MCF 10A (cell line): ENCODE measurements around the gene MCCD1. TPM values are rescaled to one million over a fixed set of nuclear protein-coding genes. Genes with fewer than 3 reads are reported as not detected.

Experiments used
- BruUV-seq: library from RNA; stranded (reverse); fragments of 400-500 nt; replicated peaks from 2 replicates; lab custom pipeline; 2021; lab: Mats Ljungman, UMichigan
- CTCF ChIA-PET: fragments of 300-600 bp; sonication (Branson Sonifier 250); formaldehyde crosslinking; extraction: SDS; loops from one replicate; lab custom pipeline; 2021; ENCODE audit warnings: antibody characterized with exemption, inconsistent platforms; lab: Yijun Ruan, JAX
- POLR2A ChIA-PET: fragments of 300-600, 350-650 bp; sonication (Branson Sonifier 250); formaldehyde crosslinking; extraction: SDS; loops from one replicate; lab custom pipeline; 2020; ENCODE audit warnings: antibody characterized with exemption, inconsistent platforms; lab: Yijun Ruan, JAX
- DNase-seq: peaks from one replicate; pipeline ENCODE4 v3.0.0-alpha.2; 2018; ENCODE audit not compliant: unreplicated experiment
- H3K27ac Mint-ChIP-seq: one replicate; pipeline ENCODE4 v1.8.0; 2022; ENCODE audit warnings: mild to moderate bottlenecking, low read depth, mixed read lengths; ENCODE audit not compliant: unreplicated experiment
- H3K27me3 Mint-ChIP-seq: one replicate; pipeline ENCODE4 v1.8.0; 2022; ENCODE audit warnings: mixed read lengths; ENCODE audit not compliant: insufficient read depth, unreplicated experiment
- H3K36me3 Mint-ChIP-seq: one replicate; pipeline ENCODE4 v1.8.0; 2022; ENCODE audit warnings: mild to moderate bottlenecking, moderate library complexity, mixed read lengths; ENCODE audit not compliant: insufficient read depth, unreplicated experiment
- H3K4me1 Mint-ChIP-seq: one replicate; pipeline ENCODE4 v1.8.0; 2022; ENCODE audit warnings: mixed read lengths; ENCODE audit not compliant: insufficient read depth, unreplicated experiment
- H3K4me3 Mint-ChIP-seq: one replicate; pipeline ENCODE4 v1.8.0; 2022; ENCODE audit warnings: mild to moderate bottlenecking, moderate library complexity, mixed read lengths; ENCODE audit not compliant: unreplicated experiment
- H3K9me3 Mint-ChIP-seq: one replicate; pipeline ENCODE4 v1.8.0; 2022; ENCODE audit warnings: mixed read lengths; ENCODE audit not compliant: unreplicated experiment
- CTCF ChIP-seq: fragments of 200-600 bp; IDR thresholded peaks from one replicate; pipeline ENCODE4 v1.8.0; 2022; ENCODE audit warnings: antibody characterized with exemption, mild to moderate bottlenecking; ENCODE audit not compliant: unreplicated experiment
- intact Hi-C: fragments of 100-400 bp; cut with micrococcal nuclease; formaldehyde crosslinking; loops from 2 replicates; pipeline ENCODE4 v1.14.1; 2022
- total RNA-seq: library from RNA; stranded (reverse); gene quantifications from 2 replicates; pipeline ENCODE4 v1.2.3, GENCODE V29; 2022

MCCD1 gene
- total RNA-seq, 1 experiment from 2014 or later: not detected

- TF ChIP-seq CTCF: no peak
These were observed 48.8 kb downstream of the MCCD1 start for GRCh38 chr6:31577579-31577966.

GRCh38 chr6:31578184-31579118, 49.7 kb downstream of the MCCD1 start:
- CTCF ChIA-PET: interaction anchor here (0.9 to 18.9 kb wide), 3 partner anchors 19 to 49 kb away, joined by 3 to 215 read pairs (median 4); partner anchors contain the start of genes DDX39B and NCR3
- peaks cover 14% of the 10 kb centered on the region for H3K27me3 Mint-ChIP-seq

More at GRCh38 chr6:31577579-31577966, 48.8 kb downstream of the MCCD1 start:
- no peak for DNase-seq
- ChIA-PET POLR2A (interaction anchor here (0.6 to 1.7 kb wide), 5 partner anchors 13 to 1979 kb away, joined by 3 to 10 read pairs (median 4); partner anchors contain the start of gene DDX39B), CTCF (interaction anchor here (0.6 to 18.9 kb wide), 4 partner anchors 20 to 372 kb away, joined by 3 to 215 read pairs (median 4); partner anchors contain the start of genes ATP6V1G2 and NCR3)
- no peak overlapping the region for H3K27ac Mint-ChIP-seq
- no TSS peak for BruUV-seq
- H3K27me3 Mint-ChIP-seq: peaks cover 20% of the 10 kb centered on the region
- peaks cover 12% of the 10 kb centered on the region for H3K4me1 Mint-ChIP-seq
- H3K36me3 Mint-ChIP-seq: peaks cover 7% of the 10 kb centered on the region
- intact Hi-C loops: no loop called here
- no peak overlapping the region for H3K4me3 Mint-ChIP-seq
- H3K9me3 Mint-ChIP-seq: no peaks in the 10 kb centered on the region

GRCh38 chr6:31579119-31579505, 50.4 kb downstream of the MCCD1 start:
- Mint-ChIP-seq H3K4me1 (peaks cover 10% of the 10 kb centered on the region), H3K9me3 (no peaks in the 10 kb centered on the region), H3K36me3 (peaks cover 7% of the 10 kb centered on the region), H3K4me3 (no peak overlapping the region), H3K27ac (no peak overlapping the region), H3K27me3 (peaks cover 7% of the 10 kb centered on the region)
- no peak for DNase-seq
- TF ChIP-seq CTCF: no peak
- POLR2A ChIA-PET: interaction anchor here (1.1 to 1.7 kb wide), 3 partner anchors 30 to 38 kb away, joined by 3 to 10 read pairs (median 4); partner anchors contain the start of genes ATP6V1G2 and DDX39B
- CTCF ChIA-PET: interaction anchor here (0.9 to 18.9 kb wide), 3 partner anchors 18 to 48 kb away, joined by 3 to 215 read pairs (median 4); partner anchors contain the start of gene NCR3
- intact Hi-C loops: no loop called here
- no TSS peak for BruUV-seq

More at GRCh38 chr6:31578184-31579118, 49.7 kb downstream of the MCCD1 start:
- peak; percentile 65 for DNase-seq
- Mint-ChIP-seq H3K4me1 (peaks cover 10% of the 10 kb centered on the region), H3K4me3 (no peak overlapping the region), H3K36me3 (peaks cover 7% of the 10 kb centered on the region), H3K9me3 (no peaks in the 10 kb centered on the region), H3K27ac (peak overlapping the region; percentile 27)
- TF ChIP-seq CTCF: no peak
- intact Hi-C loops: no loop called here
- POLR2A ChIA-PET: interaction anchor here (0.5 to 1.7 kb wide), 10 partner anchors 9 to 1978 kb away, joined by 3 to 10 read pairs (median 4); partner anchors contain the start of genes ATP6V1G2, DDX39B and GPANK1
- BruUV-seq: no TSS peak

Other genes starting within 250 kb of the MCCD1 start
- gene HLA-B, start 171.8 kb upstream of the MCCD1 start, total RNA-seq: 87.4 and 180 TPM in 2 replicates
- gene MICA, start 125.4 kb upstream of the MCCD1 start, total RNA-seq: 17.9 and 18.0 TPM in 2 replicates
- gene MICB, start 30.8 kb upstream of the MCCD1 start, total RNA-seq: 4.3 and 7.6 TPM in 2 replicates
- 551 and 565 TPM in 2 replicates for gene DDX39B, start 13.0 kb downstream of the MCCD1 start, total RNA-seq
- 1.2 and 2.4 TPM in 2 replicates for gene ATP6V1G2, start 17.6 kb downstream of the MCCD1 start, total RNA-seq
- gene NFKBIL1, start 18.6 kb downstream of the MCCD1 start, total RNA-seq: 25.2 and 30.3 TPM in 2 replicates
- not detected in 2 replicates for gene LTA, start 43.3 kb downstream of the MCCD1 start, total RNA-seq
- not detected in 2 replicates for gene TNF, start 46.6 kb downstream of the MCCD1 start, total RNA-seq
- gene LTB, start 53.5 kb downstream of the MCCD1 start, total RNA-seq: 0.37 TPM in 1 of 2 replicates, not detected in the other
- gene LST1, start 57.3 kb downstream of the MCCD1 start, total RNA-seq: not detected in 2 replicates
- not detected in 2 replicates for gene NCR3, start 64.0 kb downstream of the MCCD1 start, total RNA-seq
- not detected in 2 replicates for gene AIF1, start 86.3 kb downstream of the MCCD1 start, total RNA-seq
- 247 and 266 TPM in 2 replicates for gene PRRC2A, start 91.8 kb downstream of the MCCD1 start, total RNA-seq
- 290 and 291 TPM in 2 replicates for gene BAG6, start 123.7 kb downstream of the MCCD1 start, total RNA-seq
- gene APOM, start 126.9 kb downstream of the MCCD1 start, total RNA-seq: 5.0 and 5.2 TPM in 2 replicates
- 15.5 and 16.6 TPM in 2 replicates for gene C6orf47, start 131.8 kb downstream of the MCCD1 start, total RNA-seq
- 13.0 and 13.6 TPM in 2 replicates for gene GPANK1, start 136.0 kb downstream of the MCCD1 start, total RNA-seq
- gene CSNK2B, start 137.1 kb downstream of the MCCD1 start, total RNA-seq: 197 and 209 TPM in 2 replicates
- gene LY6G5B, start 141.0 kb downstream of the MCCD1 start, total RNA-seq: 14.4 and 16.0 TPM in 2 replicates
- 0.64 and 1.4 TPM in 2 replicates for gene LY6G5C, start 152.1 kb downstream of the MCCD1 start, total RNA-seq
- 32.1 and 42.7 TPM in 2 replicates for gene ABHD16A, start 174.4 kb downstream of the MCCD1 start, total RNA-seq
- gene LY6G6F, start 177.9 kb downstream of the MCCD1 start, total RNA-seq: not detected in 2 replicates
- not detected in 2 replicates for gene LY6G6D, start 186.4 kb downstream of the MCCD1 start, total RNA-seq
- 0.32 TPM in 1 of 2 replicates, not detected in the other for gene LY6G6C, start 192.8 kb downstream of the MCCD1 start, total RNA-seq
- gene MPIG6B, start 194.4 kb downstream of the MCCD1 start, total RNA-seq: not detected in 2 replicates
- gene DDAH2, start 200.3 kb downstream of the MCCD1 start, total RNA-seq: 8.5 and 13.5 TPM in 2 replicates
- 511 and 632 TPM in 2 replicates for gene CLIC1, start 207.6 kb downstream of the MCCD1 start, total RNA-seq
- gene MSH5, start 211.0 kb downstream of the MCCD1 start, total RNA-seq: 36.6 and 43.1 TPM in 2 replicates
- gene SAPCD1, start 233.7 kb downstream of the MCCD1 start, total RNA-seq: 4.3 and 5.1 TPM in 2 replicates
- gene VWA7, start 248.4 kb downstream of the MCCD1 start, total RNA-seq: 2.0 and 3.1 TPM in 2 replicates